GDM1 (cell line): ENCODE results near the gene SLC38A2.
"Not testable (repeated sequence)": the region's sequence is repeated elsewhere in the genome, so short reads cannot be mapped to it uniquely, and the experiment has no call there.

Experiments
- DNase-seq: peaks from one replicate; lab custom pipeline; 2025; lab: John Stamatoyannopoulos, UW

SLC38A2 gene

GRCh38 chr12:46360908-46361666 is 11.5 kb downstream of the SLC38A2 start:
- DNase-seq = no peak

- no peak for DNase-seq
Measured at GRCh38 chr12:46360370-46360769, 12.2 kb downstream of the SLC38A2 start.

- no peak for DNase-seq
Measured at GRCh38 chr12:46359667-46360280, 12.8 kb downstream of the SLC38A2 start.

- no peak for DNase-seq
Measured at GRCh38 chr12:46358791-46359666, 13.5 kb downstream of the SLC38A2 start.

- no peak for DNase-seq
Measured at GRCh38 chr12:46358325-46358700, 14.3 kb downstream of the SLC38A2 start.

- DNase-seq = no peak
Measured at GRCh38 chr12:46357438-46358324, 14.9 kb downstream of the SLC38A2 start.

GRCh38 chr12:46356655-46357437 is 15.7 kb downstream of the SLC38A2 start:
- no peak for DNase-seq

- DNase-seq = no peak
Measured at GRCh38 chr12:46354802-46355199, 17.8 kb downstream of the SLC38A2 start.

- no peak for DNase-seq
Measured at GRCh38 chr12:46354111-46354801, 18.3 kb downstream of the SLC38A2 start.

- no peak for DNase-seq
Measured at GRCh38 chr12:46351886-46352650, 20.5 kb downstream of the SLC38A2 start.

- no peak for DNase-seq
Measured at GRCh38 chr12:46351138-46351537, 21.4 kb downstream of the SLC38A2 start.

GRCh38 chr12:46349253-46349652 is 23.3 kb downstream of the SLC38A2 start:
- DNase-seq = no peak

- no peak for DNase-seq
Measured at GRCh38 chr12:46343118-46343852, 29.3 kb downstream of the SLC38A2 start.

- no peak for DNase-seq
Measured at GRCh38 chr12:46342562-46343033, 30.0 kb downstream of the SLC38A2 start.

GRCh38 chr12:46339051-46339450 is 33.5 kb downstream of the SLC38A2 start:
- no peak for DNase-seq

- no peak for DNase-seq
Measured at GRCh38 chr12:46332260-46332659, 40.3 kb downstream of the SLC38A2 start.

- DNase-seq = not testable (repeated sequence)
Measured at GRCh38 chr12:46325075-46325474, 47.5 kb downstream of the SLC38A2 start.

- DNase-seq = no peak
Measured at GRCh38 chr12:46320731-46321130, 51.8 kb downstream of the SLC38A2 start.

- no peak for DNase-seq
Measured at GRCh38 chr12:46318037-46318436, 54.5 kb downstream of the SLC38A2 start.
